ENCODE measurements around the gene ITIH3. TPM values are rescaled to one million over a fixed set of nuclear protein-coding genes. Genes with fewer than 3 reads are reported as not detected.

The ITIH3 gene
- total and polyA plus RNA-seq, 7 donors = 0.18 to 0.77 (median 0.29) TPM; not detected in 2

DNA sequence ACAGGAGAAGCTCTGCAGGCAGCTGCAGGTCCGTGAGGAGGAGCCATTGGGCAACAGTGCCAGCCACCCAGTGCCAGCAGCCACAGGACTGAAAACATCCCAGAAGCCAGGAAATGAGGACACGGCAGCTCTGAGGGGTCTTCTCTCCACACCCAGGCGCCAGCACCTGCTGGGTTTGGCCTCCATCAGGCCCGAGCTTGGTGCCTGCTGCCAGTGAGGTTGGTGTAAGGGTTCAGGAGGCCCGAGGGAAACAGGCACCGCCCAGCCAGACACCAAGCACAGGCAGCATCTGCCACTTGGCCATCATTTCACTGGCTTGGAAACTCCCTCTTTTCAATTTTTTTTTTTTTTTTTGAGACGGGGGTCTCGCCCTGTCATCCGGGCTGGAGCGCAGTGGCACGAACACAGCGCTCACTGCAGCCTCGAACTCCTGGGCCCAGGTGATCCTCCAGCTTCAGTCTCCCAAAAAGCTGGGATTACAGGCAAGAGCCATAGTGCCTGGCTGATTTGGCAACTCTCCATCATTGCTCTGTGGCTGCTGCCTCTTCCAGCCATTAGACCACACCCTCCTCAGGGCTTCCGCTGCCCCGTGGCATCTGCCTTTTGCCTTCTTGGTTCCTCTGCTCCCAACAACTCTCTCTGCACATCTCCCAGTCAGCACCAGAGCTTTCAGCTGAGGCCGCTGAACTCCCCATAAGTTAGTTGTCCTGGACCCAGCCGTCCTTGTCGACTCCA lies 1.5 kb upstream of the ITIH3 start:
- Histone ChIP-seq H3K27ac (no peak overlapping the region), H3K9me3 (no peaks in the 10 kb centered on the region), H3K27me3 (ENCODE audit: insufficient read depth in 3 of 3, low read length in 2 of 3) (no peaks in the 10 kb centered on the region), H3K4me1 (no peaks in the 10 kb centered on the region), H3K36me3 (ENCODE audit: insufficient read depth in 1 of 2, low read depth in 1 of 2) (no peaks in the 10 kb centered on the region), H3K4me3 (no peak overlapping the region)
- intact Hi-C loops (cut with DNase I) = no loop called here
- TF ChIP-seq, protein P1, sequence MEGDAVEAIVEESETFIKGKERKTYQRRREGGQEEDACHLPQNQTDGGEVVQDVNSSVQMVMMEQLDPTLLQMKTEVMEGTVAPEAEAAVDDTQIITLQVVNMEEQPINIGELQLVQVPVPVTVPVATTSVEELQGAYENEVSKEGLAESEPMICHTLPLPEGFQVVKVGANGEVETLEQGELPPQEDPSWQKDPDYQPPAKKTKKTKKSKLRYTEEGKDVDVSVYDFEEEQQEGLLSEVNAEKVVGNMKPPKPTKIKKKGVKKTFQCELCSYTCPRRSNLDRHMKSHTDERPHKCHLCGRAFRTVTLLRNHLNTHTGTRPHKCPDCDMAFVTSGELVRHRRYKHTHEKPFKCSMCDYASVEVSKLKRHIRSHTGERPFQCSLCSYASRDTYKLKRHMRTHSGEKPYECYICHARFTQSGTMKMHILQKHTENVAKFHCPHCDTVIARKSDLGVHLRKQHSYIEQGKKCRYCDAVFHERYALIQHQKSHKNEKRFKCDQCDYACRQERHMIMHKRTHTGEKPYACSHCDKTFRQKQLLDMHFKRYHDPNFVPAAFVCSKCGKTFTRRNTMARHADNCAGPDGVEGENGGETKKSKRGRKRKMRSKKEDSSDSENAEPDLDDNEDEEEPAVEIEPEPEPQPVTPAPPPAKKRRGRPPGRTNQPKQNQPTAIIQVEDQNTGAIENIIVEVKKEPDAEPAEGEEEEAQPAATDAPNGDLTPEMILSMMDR (IDR thresholded peaks at IDR 0.05) = no peak
- ATAC-seq (no peak), DNase-seq (no peak)
- 43 to 68% (median 52%) methylated on average over 17 to 18 of the region's 18 CpGs for WGBS, 3 donors

- no peaks in the 10 kb centered on the region for H3K27me3 ChIP-seq (ENCODE audit: insufficient read depth in 3 of 3, low read length in 2 of 3)
- H3K9me3 ChIP-seq = no peaks in the 10 kb centered on the region
- intact Hi-C loops (cut with DNase I) = no loop called here
- no peaks in the 10 kb centered on the region for H3K36me3 ChIP-seq (ENCODE audit: insufficient read depth in 1 of 2, low read depth in 1 of 2)
- DNase-seq = no peak
- no peak overlapping the region for H3K4me3 ChIP-seq
- TF ChIP-seq, protein P1 (IDR thresholded peaks at IDR 0.05) = no peak
- 77% methylated on average over 9 of the region's 9 CpGs for WGBS, 3 donors
- H3K27ac ChIP-seq = no peak overlapping the region
- ATAC-seq = no peak
- no peaks in the 10 kb centered on the region for H3K4me1 ChIP-seq
Measured at GRCh38 chr3:52793702-52794611, 639 bp upstream of the ITIH3 start.

DNA sequence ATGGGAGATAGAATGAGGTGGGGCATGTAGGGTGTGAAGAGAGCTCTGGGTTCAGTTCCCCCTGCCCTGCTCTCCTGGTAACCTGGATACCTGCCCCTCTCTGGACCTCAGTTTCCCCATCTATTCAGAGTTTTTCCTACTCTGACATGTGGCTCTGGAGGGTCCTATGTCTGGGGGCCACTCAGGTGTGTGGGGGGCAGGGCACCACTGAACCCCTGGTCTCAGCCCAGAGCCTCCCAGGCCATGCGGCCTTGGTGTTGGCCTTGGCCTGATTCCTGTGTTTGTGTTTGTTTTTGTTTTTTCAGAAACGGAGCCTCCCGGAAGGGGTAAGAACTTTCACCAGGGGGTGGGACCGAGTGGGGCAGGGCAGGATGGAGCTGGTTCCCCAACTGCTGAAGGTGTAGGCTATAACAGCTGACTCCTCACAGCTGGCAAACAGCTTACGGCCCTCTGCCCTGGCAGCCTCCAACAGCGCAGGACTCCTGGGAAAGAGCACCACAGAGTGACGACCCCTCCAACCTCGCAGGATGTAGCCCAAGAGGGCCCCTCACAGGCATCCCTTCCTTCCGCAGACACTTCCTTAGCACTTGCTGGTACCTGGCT lies 803 bp downstream of the ITIH3 start:
- Histone ChIP-seq H3K4me3 (no peak overlapping the region), H3K27me3 (ENCODE audit: insufficient read depth in 3 of 3, low read length in 2 of 3) (no peaks in the 10 kb centered on the region), H3K4me1 (no peaks in the 10 kb centered on the region), H3K27ac (no peak overlapping the region), H3K36me3 (ENCODE audit: insufficient read depth in 1 of 2, low read depth in 1 of 2) (no peaks in the 10 kb centered on the region), H3K9me3 (no peaks in the 10 kb centered on the region)
- intact Hi-C loops (cut with DNase I) = no loop called here
- WGBS, 3 donors = 61 to 66% (median 66%) methylated on average over 9 of the region's 9 CpGs
- DNase-seq (no peak), ATAC-seq (no peak)
- TF ChIP-seq, protein P1 (IDR thresholded peaks at IDR 0.05) = no peak

DNA sequence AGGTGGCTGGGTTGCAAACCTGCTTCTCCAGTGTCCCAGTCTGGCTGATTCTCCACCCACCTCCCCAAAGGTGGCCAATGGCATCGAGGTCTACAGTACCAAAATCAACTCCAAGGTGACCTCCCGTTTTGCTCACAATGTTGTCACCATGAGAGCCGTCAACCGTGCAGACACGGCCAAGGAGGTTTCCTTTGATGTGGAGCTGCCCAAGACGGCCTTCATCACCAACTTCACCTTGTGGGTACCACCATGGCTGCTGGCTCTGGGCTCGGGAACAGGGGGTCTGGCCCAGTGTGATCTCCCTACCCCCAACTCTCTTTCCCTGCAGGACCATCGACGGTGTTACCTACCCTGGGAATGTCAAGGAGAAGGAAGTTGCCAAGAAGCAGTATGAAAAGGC lies 1.8 kb downstream of the ITIH3 start:
- no peak for DNase-seq
- no peaks in the 10 kb centered on the region for H3K36me3 ChIP-seq (ENCODE audit: insufficient read depth in 1 of 2, low read depth in 1 of 2)
- TF ChIP-seq, protein P1 (IDR thresholded peaks at IDR 0.05) = no peak
- WGBS, 3 donors = 93 to 96% (median 96%) methylated on average over 9 of the region's 9 CpGs
- H3K9me3 ChIP-seq = no peaks in the 10 kb centered on the region
- H3K4me3 ChIP-seq = no peak overlapping the region
- intact Hi-C loops (cut with DNase I) = no loop called here
- H3K27ac ChIP-seq = no peak overlapping the region
- no peaks in the 10 kb centered on the region for H3K27me3 ChIP-seq (ENCODE audit: insufficient read depth in 3 of 3, low read length in 2 of 3)
- H3K4me1 ChIP-seq = no peaks in the 10 kb centered on the region
- no peak for ATAC-seq

Data from psoas muscle (tissue), 8 donors.